ENCODE results near the gene BRCA1. TPM values are rescaled to one million over a fixed set of nuclear protein-coding genes. Genes with fewer than 3 reads are reported as not detected.
"Not testable (repeated sequence)": the region's sequence is repeated elsewhere in the genome, so short reads cannot be mapped to it uniquely, and the experiment has no call there.

The BRCA1 gene
- total and polyA plus RNA-seq, 2 experiments from 2014 or later, result 7.2 to 12.9 TPM

- TF ChIP-seq CTCF (IDR thresholded peaks at IDR 0.05; ENCODE audit: low read depth, low read length), result no peak
- Histone ChIP-seq H3K27ac (peak overlapping the region; percentile 81), H3K36me3 (no peaks in the 10 kb centered on the region), H3K4me1 (ENCODE audit: low read depth) (peaks cover 29% of the 10 kb centered on the region), H3K4me3 (no peak overlapping the region), H3K27me3 (no peaks in the 10 kb centered on the region), H3K9me3 (ENCODE audit: low read depth) (no peaks in the 10 kb centered on the region)
- no peak for DNase-seq (ENCODE audit: low read depth in 1 of 2, low spot score in 1 of 2)
Measured at GRCh38 chr17:43013296-43013695, 111.9 kb downstream of the BRCA1 start.

- Histone ChIP-seq H3K36me3 (no peaks in the 10 kb centered on the region), H3K4me3 (no peak overlapping the region), H3K27me3 (no peaks in the 10 kb centered on the region), H3K27ac (peak overlapping the region; percentile 41), H3K4me1 (ENCODE audit: low read depth) (peaks cover 22% of the 10 kb centered on the region), H3K9me3 (ENCODE audit: low read depth) (no peaks in the 10 kb centered on the region)
- no peak for TF ChIP-seq CTCF (IDR thresholded peaks at IDR 0.05; ENCODE audit: low read depth, low read length)
- DNase-seq (ENCODE audit: low read depth in 1 of 2, low spot score in 1 of 2), result peak in 1 of 2 donors; percentile 30
Measured at GRCh38 chr17:43011728-43012472, 113.3 kb downstream of the BRCA1 start.

GRCh38 chr17:43010667-43011308 is 114.4 kb downstream of the BRCA1 start:
- Histone ChIP-seq H3K4me3 (no peak overlapping the region), H3K4me1 (ENCODE audit: low read depth) (peaks cover 22% of the 10 kb centered on the region)
- no peak for TF ChIP-seq CTCF (IDR thresholded peaks at IDR 0.05; ENCODE audit: low read depth, low read length)

GRCh38 chr17:43006639-43007551 is 118.3 kb downstream of the BRCA1 start, which contains the start of gene IFI35:
Gene IFI35 (plus strand): TSS chr17:43006784. CDS start chr17:43006948, 164 bp downstream.
- DNase-seq (ENCODE audit: low read depth in 1 of 2, low spot score in 1 of 2), result peak; percentile 72 to 90
- Histone ChIP-seq H3K27ac (peak within 1 kb of the TSS; percentile 74), H3K9me3 (ENCODE audit: low read depth) (no peaks in the 10 kb centered on the region), H3K36me3 (peaks cover 12% of the 10 kb centered on the region), H3K27me3 (no peaks in the 10 kb centered on the region), H3K4me3 (peak within 1 kb of the TSS; percentile 21), H3K4me1 (ENCODE audit: low read depth) (peaks cover 4% of the 10 kb centered on the region)
- peak; percentile 38 for TF ChIP-seq CTCF (IDR thresholded peaks at IDR 0.05; ENCODE audit: low read depth, low read length)

More at GRCh38 chr17:43010667-43011308, 114.4 kb downstream of the BRCA1 start:
- Histone ChIP-seq H3K36me3 (no peaks in the 10 kb centered on the region), H3K27ac (no peak overlapping the region), H3K9me3 (ENCODE audit: low read depth) (no peaks in the 10 kb centered on the region), H3K27me3 (no peaks in the 10 kb centered on the region)
- no peak for DNase-seq (ENCODE audit: low read depth in 1 of 2, low spot score in 1 of 2)

- H3K4me3 ChIP-seq, result no peak overlapping the region
- H3K27ac ChIP-seq, result peak overlapping the region; percentile 64
- no peak for TF ChIP-seq CTCF (IDR thresholded peaks at IDR 0.05; ENCODE audit: low read depth, low read length)
- DNase-seq (ENCODE audit: low read depth in 1 of 2, low spot score in 1 of 2), result peak in 1 of 2 donors; percentile 52
- H3K36me3 ChIP-seq, result peaks cover 30% of the 10 kb centered on the region
- peaks cover 8% of the 10 kb centered on the region for H3K4me1 ChIP-seq (ENCODE audit: low read depth)
- H3K9me3 ChIP-seq (ENCODE audit: low read depth), result no peaks in the 10 kb centered on the region
- no peaks in the 10 kb centered on the region for H3K27me3 ChIP-seq
Measured at GRCh38 chr17:43003542-43004172, 121.5 kb downstream of the BRCA1 start.

- Histone ChIP-seq H3K4me1 (ENCODE audit: low read depth) (peaks cover 14% of the 10 kb centered on the region), H3K36me3 (peaks cover 30% of the 10 kb centered on the region)
- not testable (repeated sequence) for H3K27ac ChIP-seq; DNase-seq (ENCODE audit: low read depth in 1 of 2, low spot score in 1 of 2); H3K4me3 ChIP-seq; H3K27me3 ChIP-seq; H3K9me3 ChIP-seq (ENCODE audit: low read depth)
Measured at GRCh38 chr17:43000894-43001293, 124.3 kb downstream of the BRCA1 start.

Measured in cardiac muscle cell (in vitro differentiated cells and primary cell).